Mesodermal cell (in vitro differentiated cells): ENCODE results near the gene IARS1.

Source experiments
- H3K27ac ChIP-seq: 2 replicates; pipeline ENCODE4 v1.7.0; 2013; ENCODE audit warnings: mild to moderate bottlenecking, low read depth, low read length, moderate library complexity; ENCODE audit not compliant: severe bottlenecking
- H3K36me3 ChIP-seq: 2 replicates; pipeline ENCODE4 v1.7.1; 2013; ENCODE audit warnings: mild to moderate bottlenecking, low read length, moderate library complexity; ENCODE audit not compliant: control insufficient read depth, insufficient read depth
- H3K4me1 ChIP-seq: one replicate; pipeline ENCODE4 v1.7.1; 2013; ENCODE audit warnings: mild to moderate bottlenecking, low read length; ENCODE audit not compliant: insufficient read depth, control insufficient read depth, poor library complexity, severe bottlenecking
- H3K4me3 ChIP-seq: 2 replicates; pipeline ENCODE4 v1.7.0; 2013; ENCODE audit warnings: low read length, control low read depth, mild to moderate bottlenecking; ENCODE audit not compliant: insufficient read depth, poor library complexity, severe bottlenecking; ENCODE audit errors: extremely low read depth
- H3K9me3 ChIP-seq: 2 replicates; pipeline ENCODE4 v1.7.1; 2013; ENCODE audit warnings: mild to moderate bottlenecking, low read length, moderate library complexity; ENCODE audit not compliant: control insufficient read depth
- WGBS, 2 experiments: methylation state at CpG; one replicate each; pipeline ENCODE4 v1.1.5; 2013; ENCODE audit warnings: missing lambda C conversion rate in 2 of 2; ENCODE audit not compliant: insufficient coverage in 2 of 2; 5-methylcytosine and 5-hydroxymethylcytosine counted together

Gene IARS1

DNA sequence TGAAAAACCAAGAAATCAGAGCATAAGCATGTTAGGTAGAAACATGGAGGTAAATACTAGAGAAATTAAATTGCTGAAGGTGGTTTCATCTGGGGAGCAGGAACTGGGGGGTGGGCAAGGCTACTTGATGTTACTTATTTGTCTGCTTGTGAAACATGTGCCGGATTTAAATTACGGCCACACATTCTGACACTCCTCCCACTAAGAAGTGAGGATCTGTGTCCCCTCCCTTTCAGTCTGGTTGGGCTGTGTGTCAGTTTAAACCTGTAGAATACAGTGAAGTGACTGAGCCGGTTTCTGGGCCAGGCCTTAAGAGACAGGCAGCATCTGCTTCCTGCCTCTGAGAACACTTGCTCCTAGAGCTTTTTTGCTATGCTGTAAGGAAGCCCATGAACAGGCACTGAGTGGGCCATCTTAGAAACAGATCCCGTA, 2.3 kb upstream of the IARS1 start:
- H3K36me3 ChIP-seq = peaks cover 39% of the 10 kb centered on the region
- 60 to 78% methylated on average over 1 of the region's 4 CpGs for WGBS, 2 experiments
- peak overlapping the region; percentile 94 for H3K27ac ChIP-seq
- H3K4me1 ChIP-seq = peaks cover 10% of the 10 kb centered on the region
- H3K4me3 ChIP-seq = no peak overlapping the region
- no peaks in the 10 kb centered on the region for H3K9me3 ChIP-seq

GRCh38 chr9:92295240-92295790, 1.8 kb upstream of the IARS1 start:
- H3K36me3 ChIP-seq = peaks cover 37% of the 10 kb centered on the region
- H3K9me3 ChIP-seq = no peaks in the 10 kb centered on the region
- WGBS, 2 experiments = 77 to 82% methylated on average over 4 to 7 of the region's 7 CpGs
- H3K4me3 ChIP-seq = no peak overlapping the region
- peak overlapping the region; percentile 94 for H3K27ac ChIP-seq
- peaks cover 10% of the 10 kb centered on the region for H3K4me1 ChIP-seq

GRCh38 chr9:92294297-92294676, 790 bp upstream of the IARS1 start:
- H3K27ac ChIP-seq = peak overlapping the region; percentile 94
- peaks cover 38% of the 10 kb centered on the region for H3K36me3 ChIP-seq

GRCh38 chr9:92293075-92293354, 482 bp downstream of the IARS1 start:
- Histone ChIP-seq H3K36me3 (peaks cover 39% of the 10 kb centered on the region), H3K4me1 (peaks cover 10% of the 10 kb centered on the region), H3K9me3 (no peaks in the 10 kb centered on the region), H3K4me3 (peak overlapping the region; percentile 78), H3K27ac (peak overlapping the region; percentile 94)
- no CpG with 5 or more reads among the region's 5 CpGs for WGBS, 2 experiments

More at GRCh38 chr9:92294297-92294676, 790 bp upstream of the IARS1 start:
- H3K4me1 ChIP-seq = peaks cover 10% of the 10 kb centered on the region
- peak overlapping the region; percentile 78 for H3K4me3 ChIP-seq
- 44 to 46% methylated on average over 13 of the region's 13 CpGs for WGBS, 2 experiments
- no peaks in the 10 kb centered on the region for H3K9me3 ChIP-seq

DNA sequence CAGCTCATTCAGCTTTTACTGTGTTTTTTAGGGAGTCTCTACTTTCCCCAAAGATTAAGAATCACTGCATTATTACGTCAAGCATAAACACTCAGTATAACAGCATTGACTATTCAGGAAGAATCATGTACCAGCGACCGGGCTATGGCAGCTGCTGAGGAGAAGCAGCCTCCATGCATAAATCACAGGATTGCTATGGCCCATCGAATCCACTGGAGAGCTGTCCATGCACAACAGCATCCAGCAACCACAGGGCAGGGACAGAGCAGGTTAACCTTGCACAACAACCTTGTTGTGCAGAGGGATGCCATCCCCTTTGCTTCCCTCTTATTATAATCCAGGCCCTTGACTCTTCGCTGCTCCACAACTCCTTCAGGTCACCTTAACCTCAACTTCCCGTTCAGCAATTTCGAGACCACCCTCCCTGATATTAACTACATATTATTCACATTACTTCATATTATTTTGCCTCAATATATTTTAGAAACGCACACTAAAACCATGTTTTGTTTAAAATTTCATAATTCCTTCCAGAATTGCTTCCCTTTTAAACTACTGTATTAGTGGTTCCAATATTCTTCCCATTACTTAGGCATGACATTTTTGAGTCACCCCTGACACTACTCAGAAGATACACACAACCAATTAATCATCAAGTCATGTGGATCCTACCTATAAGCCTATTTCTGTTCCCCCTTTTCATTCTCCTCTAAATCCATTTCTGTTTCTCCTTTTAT, 991 bp downstream of the IARS1 start:
- peaks cover 10% of the 10 kb centered on the region for H3K4me1 ChIP-seq
- 61 to 64% methylated on average over 8 of the region's 8 CpGs for WGBS, 2 experiments
- peak overlapping the region; percentile 94 for H3K27ac ChIP-seq
- peaks cover 39% of the 10 kb centered on the region for H3K36me3 ChIP-seq
- no peaks in the 10 kb centered on the region for H3K9me3 ChIP-seq
- H3K4me3 ChIP-seq = peak overlapping the region; percentile 78

GRCh38 chr9:92291577-92291976, 1.9 kb downstream of the IARS1 start:
- Histone ChIP-seq H3K9me3 (no peaks in the 10 kb centered on the region), H3K4me3 (peak overlapping the region; percentile 78)

GRCh38 chr9:92290785-92291429, 2.6 kb downstream of the IARS1 start:
- no peak overlapping the region for H3K4me3 ChIP-seq
- no peak overlapping the region for H3K27ac ChIP-seq
- no peaks in the 10 kb centered on the region for H3K9me3 ChIP-seq
- WGBS, 2 experiments = no CpG with 5 or more reads among the region's 1 CpG
- H3K4me1 ChIP-seq = peaks cover 7% of the 10 kb centered on the region
- peaks cover 44% of the 10 kb centered on the region for H3K36me3 ChIP-seq

More at GRCh38 chr9:92291577-92291976, 1.9 kb downstream of the IARS1 start:
- H3K36me3 ChIP-seq = peaks cover 38% of the 10 kb centered on the region
- peaks cover 10% of the 10 kb centered on the region for H3K4me1 ChIP-seq
- WGBS, 2 experiments = no CpG with 5 or more reads among the region's 2 CpGs
- no peak overlapping the region for H3K27ac ChIP-seq

DNA sequence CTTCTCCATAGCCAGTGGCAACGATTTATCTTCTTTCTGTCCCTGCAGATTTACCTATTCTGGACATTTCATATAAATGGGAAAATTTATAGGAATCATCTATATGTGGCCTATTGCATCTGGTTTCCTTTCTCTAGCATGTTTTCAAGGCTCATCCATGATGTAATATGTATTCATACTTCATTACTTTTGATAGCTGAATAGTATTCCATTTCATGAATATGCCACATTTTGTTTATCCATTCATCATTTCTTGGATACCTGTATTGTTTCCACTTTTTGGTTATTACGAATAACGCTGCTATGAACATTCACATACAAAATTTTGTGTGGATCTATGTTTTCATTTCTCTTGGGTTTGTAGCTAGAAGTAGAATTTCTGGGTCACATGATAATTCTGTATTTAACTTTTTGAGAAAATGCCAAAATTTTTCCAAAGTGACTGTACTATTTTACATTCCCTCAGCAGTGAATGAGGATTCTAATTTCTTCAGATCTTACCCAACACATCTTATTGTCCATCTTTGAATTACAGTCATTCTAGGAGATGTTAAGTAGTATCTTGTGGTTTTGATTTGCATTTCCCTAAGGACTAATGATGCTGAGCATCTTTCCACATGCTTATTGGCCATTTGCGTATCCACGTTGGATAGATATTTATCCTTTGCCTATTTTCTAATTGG, 3.6 kb downstream of the IARS1 start:
- H3K4me1 ChIP-seq = no peaks in the 10 kb centered on the region
- peaks cover 54% of the 10 kb centered on the region for H3K36me3 ChIP-seq
- H3K4me3 ChIP-seq = no peak overlapping the region
- H3K9me3 ChIP-seq = no peaks in the 10 kb centered on the region
- 83% methylated on average over 2 of the region's 5 CpGs; no CpG with 5 or more reads in 1 of the 2 experiments for WGBS, 2 experiments
- H3K27ac ChIP-seq = no peak overlapping the region

- Histone ChIP-seq H3K4me3 (no peak overlapping the region), H3K4me1 (no peaks in the 10 kb centered on the region), H3K36me3 (peaks cover 96% of the 10 kb centered on the region), H3K27ac (no peak overlapping the region), H3K9me3 (no peaks in the 10 kb centered on the region)
- 100% methylated on average over 1 of the region's 1 CpG for WGBS, 2 experiments
These were observed 14.2 kb downstream of the IARS1 start for GRCh38 chr9:92279302-92279701.

DNA sequence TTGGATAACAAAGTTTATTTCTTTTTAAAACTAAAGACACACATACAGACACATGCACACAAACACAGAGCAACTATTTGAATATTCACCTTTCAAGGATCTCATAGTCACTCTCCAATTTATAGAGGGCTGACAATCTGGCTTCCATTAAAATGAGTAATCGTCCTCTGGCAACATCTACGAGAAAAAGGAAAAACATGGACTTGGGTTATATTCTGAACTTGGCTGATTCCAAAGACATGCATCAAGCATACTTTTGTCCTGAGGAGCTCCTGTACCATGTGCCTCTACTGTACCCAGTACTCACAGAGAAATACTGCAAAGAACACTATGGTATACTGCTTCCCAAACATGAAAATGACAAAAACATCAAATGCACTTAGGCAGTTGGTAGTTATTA, 15.4 kb downstream of the IARS1 start:
- H3K4me3 ChIP-seq = no peak overlapping the region
- H3K9me3 ChIP-seq = no peaks in the 10 kb centered on the region
- H3K4me1 ChIP-seq = no peaks in the 10 kb centered on the region
- H3K27ac ChIP-seq = no peak overlapping the region
- peaks cover 96% of the 10 kb centered on the region for H3K36me3 ChIP-seq
- WGBS, 2 experiments = 100% methylated on average over 2 of the region's 2 CpGs
